Measurements from ENCODE around the gene NPFFR1.

NPFFR1 gene

GRCh38 chr10:70315276-70315675, 31.5 kb upstream of the NPFFR1 start:
- no peak overlapping the region for H3K4me3 ChIP-seq (replicated peaks; ENCODE audit: low read depth, low read length)
- no peak for TF ChIP-seq CTCF (IDR thresholded peaks at IDR 0.05; ENCODE audit: low read length, missing control alignments)
- no peak for DNase-seq (ENCODE audit: low read depth)

GRCh38 chr10:70312972-70313371, 29.2 kb upstream of the NPFFR1 start:
- TF ChIP-seq CTCF (IDR thresholded peaks at IDR 0.05; ENCODE audit: low read length, missing control alignments), result no peak
- peak; percentile 7 for DNase-seq (ENCODE audit: low read depth)
- no peak overlapping the region for H3K4me3 ChIP-seq (replicated peaks; ENCODE audit: low read depth, low read length)

DNA sequence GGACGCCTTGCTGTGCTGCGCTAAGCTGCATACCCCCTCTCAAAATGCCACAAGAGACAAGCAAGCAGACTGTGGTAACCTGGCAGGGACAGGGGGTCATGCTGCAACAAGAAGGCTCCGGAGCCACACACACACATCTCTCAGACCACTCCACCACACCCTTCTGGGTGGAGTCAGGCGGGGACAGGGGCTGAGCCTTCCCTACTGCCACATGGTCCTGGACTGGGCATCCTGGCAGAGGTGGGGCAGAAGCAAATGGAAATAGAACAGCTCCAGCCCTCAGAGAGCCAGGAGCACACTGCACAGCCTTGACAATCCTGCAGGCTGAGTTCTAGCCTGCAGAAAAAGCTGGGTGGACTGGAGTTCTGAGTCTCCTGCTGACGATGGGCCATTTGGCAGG, 28.4 kb upstream of the NPFFR1 start:
- no peak for DNase-seq (ENCODE audit: low read depth)
- no peak overlapping the region for H3K4me3 ChIP-seq (replicated peaks; ENCODE audit: low read depth, low read length)
- no peak for TF ChIP-seq CTCF (IDR thresholded peaks at IDR 0.05; ENCODE audit: low read length, missing control alignments)

- no peak for DNase-seq (ENCODE audit: low read depth)
- H3K4me3 ChIP-seq (replicated peaks; ENCODE audit: low read depth, low read length), result no peak overlapping the region
- TF ChIP-seq CTCF (IDR thresholded peaks at IDR 0.05; ENCODE audit: low read length, missing control alignments), result no peak
Measured at GRCh38 chr10:70311698-70312097, 27.9 kb upstream of the NPFFR1 start.

- no peak for TF ChIP-seq CTCF (IDR thresholded peaks at IDR 0.05; ENCODE audit: low read length, missing control alignments)
- H3K4me3 ChIP-seq (replicated peaks; ENCODE audit: low read depth, low read length), result no peak overlapping the region
- DNase-seq (ENCODE audit: low read depth), result no peak
Measured at GRCh38 chr10:70309661-70310060, 25.9 kb upstream of the NPFFR1 start.

GRCh38 chr10:70308121-70309060, 24.6 kb upstream of the NPFFR1 start:
- no peak overlapping the region for H3K4me3 ChIP-seq (replicated peaks; ENCODE audit: low read depth, low read length)

More at GRCh38 chr10:70308121-70309060, 24.6 kb upstream of the NPFFR1 start:
- DNase-seq (ENCODE audit: low read depth), result no peak
- TF ChIP-seq CTCF (IDR thresholded peaks at IDR 0.05; ENCODE audit: low read length, missing control alignments), result no peak

Measured in fibroblast of pulmonary artery (primary cell).